ENCODE data around the gene AOAH. TPM values are rescaled to one million over a fixed set of nuclear protein-coding genes. Genes with fewer than 3 reads are reported as not detected.

The AOAH gene
- total and polyA plus RNA-seq, 7 donors = 3.8 to 61.3 (median 16.2) TPM

DNA sequence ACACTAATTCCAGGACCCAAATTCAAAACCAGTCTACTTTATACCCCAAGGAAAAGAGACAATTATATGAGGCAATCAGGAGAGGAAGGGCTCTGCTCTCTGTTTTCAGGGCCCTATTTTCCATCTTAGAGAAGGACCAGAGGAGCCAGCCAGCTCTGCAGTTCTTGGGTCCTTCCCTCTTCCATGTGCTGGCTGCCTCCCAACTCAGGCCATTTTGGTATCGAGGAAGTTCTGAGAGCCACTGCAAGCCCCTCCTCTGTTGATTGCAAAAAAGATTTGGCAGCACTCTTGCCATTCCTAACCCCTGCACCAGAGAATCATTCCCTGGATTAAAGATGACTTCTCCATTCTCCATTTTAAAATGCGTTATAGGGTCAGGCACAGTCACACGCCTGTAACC, 151.2 kb downstream of the AOAH start:
- Histone ChIP-seq H3K4me3 (no peak overlapping the region), H3K27me3 (no peaks in the 10 kb centered on the region), H3K9me3 (no peaks in the 10 kb centered on the region), H3K4me1 (no peaks in the 10 kb centered on the region), H3K27ac (no peak overlapping the region), H3K36me3 (no peaks in the 10 kb centered on the region)
- TF ChIP-seq POLR2AphosphoS5 (IDR thresholded peaks at IDR 0.05) (no peak), EP300 (IDR thresholded peaks at IDR 0.05) (no peak), POLR2A (IDR thresholded peaks at IDR 0.05) (no peak)
- TF ChIP-seq, protein P1, sequence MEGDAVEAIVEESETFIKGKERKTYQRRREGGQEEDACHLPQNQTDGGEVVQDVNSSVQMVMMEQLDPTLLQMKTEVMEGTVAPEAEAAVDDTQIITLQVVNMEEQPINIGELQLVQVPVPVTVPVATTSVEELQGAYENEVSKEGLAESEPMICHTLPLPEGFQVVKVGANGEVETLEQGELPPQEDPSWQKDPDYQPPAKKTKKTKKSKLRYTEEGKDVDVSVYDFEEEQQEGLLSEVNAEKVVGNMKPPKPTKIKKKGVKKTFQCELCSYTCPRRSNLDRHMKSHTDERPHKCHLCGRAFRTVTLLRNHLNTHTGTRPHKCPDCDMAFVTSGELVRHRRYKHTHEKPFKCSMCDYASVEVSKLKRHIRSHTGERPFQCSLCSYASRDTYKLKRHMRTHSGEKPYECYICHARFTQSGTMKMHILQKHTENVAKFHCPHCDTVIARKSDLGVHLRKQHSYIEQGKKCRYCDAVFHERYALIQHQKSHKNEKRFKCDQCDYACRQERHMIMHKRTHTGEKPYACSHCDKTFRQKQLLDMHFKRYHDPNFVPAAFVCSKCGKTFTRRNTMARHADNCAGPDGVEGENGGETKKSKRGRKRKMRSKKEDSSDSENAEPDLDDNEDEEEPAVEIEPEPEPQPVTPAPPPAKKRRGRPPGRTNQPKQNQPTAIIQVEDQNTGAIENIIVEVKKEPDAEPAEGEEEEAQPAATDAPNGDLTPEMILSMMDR (IDR thresholded peaks at IDR 0.05) = no peak
- DNase-seq = no peak
- intact Hi-C loops (cut with DNase I) = no loop called here
- WGBS, 2 donors = 92 to 95% methylated on average over 3 of the region's 3 CpGs

DNA sequence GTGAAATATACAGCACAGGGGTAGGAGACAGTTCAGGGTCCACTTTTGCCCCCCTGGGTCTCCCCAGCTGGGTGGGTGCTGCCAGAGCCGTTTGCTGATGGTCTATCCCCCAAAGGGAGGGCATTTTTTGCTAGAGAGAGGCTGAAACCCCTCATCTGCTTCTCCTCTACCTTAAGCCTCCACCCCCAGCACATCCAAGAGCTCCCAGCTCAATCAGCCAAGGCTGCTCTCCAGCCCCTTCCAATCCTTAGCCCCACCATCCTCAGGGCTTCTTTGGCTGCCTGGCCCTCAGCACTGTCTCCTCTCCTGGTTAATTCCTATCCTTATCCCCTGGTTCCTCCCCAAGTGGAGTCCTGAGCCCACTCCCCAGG, 153.1 kb downstream of the AOAH start:
- WGBS, 2 donors = 0% methylated on average over 1 of the region's 1 CpG

DNA sequence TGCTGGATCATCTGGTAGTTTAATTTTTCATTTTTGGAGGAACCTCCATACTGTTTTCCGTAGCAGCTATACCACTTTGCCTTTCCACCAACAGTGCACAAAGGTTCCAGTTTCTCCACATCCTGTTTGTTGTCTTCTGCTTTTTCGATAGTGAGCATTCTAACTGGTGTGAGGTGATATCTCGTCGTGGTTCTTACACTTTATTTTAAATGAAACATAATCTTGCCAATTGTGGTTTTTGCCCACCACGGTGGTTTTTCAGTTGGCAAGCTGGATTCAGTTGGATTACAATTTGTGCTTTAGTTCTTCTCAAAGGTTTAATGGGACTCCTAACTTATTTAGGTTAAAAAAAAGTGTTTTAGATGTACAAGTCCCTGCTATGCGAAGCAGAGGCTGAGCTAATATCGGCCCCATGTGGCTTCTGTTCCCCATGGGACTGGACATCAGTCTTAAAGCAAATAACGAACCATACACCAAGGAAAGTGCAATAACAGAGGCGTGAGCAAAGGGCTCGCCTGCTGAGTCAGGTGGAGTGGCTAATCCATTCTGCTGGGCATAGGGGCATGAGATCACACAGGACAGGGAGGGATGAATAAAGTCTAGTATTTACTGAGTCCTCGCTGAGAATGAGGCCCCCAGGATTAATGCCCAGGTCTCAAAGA, 153.6 kb downstream of the AOAH start:
- H3K4me1 ChIP-seq = no peaks in the 10 kb centered on the region
- no peaks in the 10 kb centered on the region for H3K9me3 ChIP-seq
- H3K36me3 ChIP-seq = no peaks in the 10 kb centered on the region
- WGBS, 2 donors = 67 to 88% methylated on average over 11 of the region's 11 CpGs
- no peak overlapping the region for H3K4me3 ChIP-seq
- no peak overlapping the region for H3K27ac ChIP-seq
- intact Hi-C loops (cut with DNase I) = no loop called here
- no peaks in the 10 kb centered on the region for H3K27me3 ChIP-seq
- DNase-seq = no peak
- TF ChIP-seq EP300 (IDR thresholded peaks at IDR 0.05) (no peak), POLR2AphosphoS5 (IDR thresholded peaks at IDR 0.05) (no peak), POLR2A (IDR thresholded peaks at IDR 0.05) (no peak)
- TF ChIP-seq, protein P1 (IDR thresholded peaks at IDR 0.05) = no peak

More for the DNA sequence above, 153.1 kb downstream of the AOAH start:
- no peak for DNase-seq
- no peaks in the 10 kb centered on the region for H3K4me1 ChIP-seq
- no peaks in the 10 kb centered on the region for H3K9me3 ChIP-seq
- H3K27me3 ChIP-seq = no peaks in the 10 kb centered on the region
- no peak overlapping the region for H3K4me3 ChIP-seq
- TF ChIP-seq EP300 (IDR thresholded peaks at IDR 0.05) = no peak
- TF ChIP-seq, protein P1 (IDR thresholded peaks at IDR 0.05) = no peak
- TF ChIP-seq POLR2A (IDR thresholded peaks at IDR 0.05) = no peak
- TF ChIP-seq POLR2AphosphoS5 (IDR thresholded peaks at IDR 0.05) = no peak
- intact Hi-C loops (cut with DNase I) = no loop called here
- no peaks in the 10 kb centered on the region for H3K36me3 ChIP-seq
- no peak overlapping the region for H3K27ac ChIP-seq

DNA sequence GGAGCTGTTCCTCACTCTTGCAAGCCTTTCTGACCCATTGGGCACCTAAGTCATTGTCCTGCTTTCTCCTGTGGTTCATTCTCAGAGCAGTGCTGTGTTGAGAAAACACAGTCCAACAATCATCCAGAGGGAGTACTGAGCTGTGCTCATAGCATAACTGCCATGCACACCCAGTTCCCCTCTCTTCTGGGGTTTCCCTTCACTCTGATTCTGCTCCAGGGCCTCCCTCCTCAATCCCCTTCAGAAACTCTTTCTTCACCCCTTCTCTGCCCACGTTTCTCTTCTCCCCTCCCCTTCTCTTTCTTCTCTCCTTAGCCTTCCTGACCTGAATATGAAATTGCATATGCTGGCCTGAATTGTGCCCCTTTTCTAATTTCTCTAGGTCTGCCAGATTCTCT, 155.8 kb downstream of the AOAH start:
- TF ChIP-seq EP300 (IDR thresholded peaks at IDR 0.05) = no peak
- no peak for TF ChIP-seq POLR2A (IDR thresholded peaks at IDR 0.05)
- no peak for TF ChIP-seq POLR2AphosphoS5 (IDR thresholded peaks at IDR 0.05)
- TF ChIP-seq, protein P1 (IDR thresholded peaks at IDR 0.05) = no peak
- no peak for DNase-seq
- intact Hi-C loops (cut with DNase I) = no loop called here
- Histone ChIP-seq H3K27me3 (no peaks in the 10 kb centered on the region), H3K9me3 (no peaks in the 10 kb centered on the region), H3K27ac (no peak overlapping the region), H3K4me3 (no peak overlapping the region), H3K4me1 (peaks cover 0 to 12% (median 0%) of the 10 kb centered on the region in 4 donors), H3K36me3 (no peaks in the 10 kb centered on the region)
- 54 to 66% methylated on average over 1 of the region's 1 CpG for WGBS, 2 donors

Measured in sigmoid colon (tissue), 7 donors.